Measurements from ENCODE around the gene BOC.

DNA sequence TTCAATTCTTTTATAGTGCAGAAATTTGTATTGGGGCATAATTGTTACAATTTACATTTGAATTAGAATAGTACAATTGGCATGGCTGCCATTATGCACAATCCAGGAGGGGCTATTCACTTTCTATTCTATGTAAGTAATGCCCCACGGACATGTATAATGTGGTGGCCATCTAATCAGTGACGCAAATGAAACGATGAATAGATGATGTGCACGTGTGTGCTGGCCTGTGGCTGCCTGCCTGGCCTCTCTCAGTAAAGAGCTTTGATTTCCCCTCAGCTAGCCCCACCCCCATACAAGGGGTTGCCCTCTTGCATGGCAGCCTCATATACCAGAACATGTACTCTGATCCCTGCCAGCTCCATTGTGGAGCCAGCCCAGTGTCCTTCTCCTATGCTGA, 86.5 kb downstream of the BOC start:
- TF ChIP-seq, protein P1, sequence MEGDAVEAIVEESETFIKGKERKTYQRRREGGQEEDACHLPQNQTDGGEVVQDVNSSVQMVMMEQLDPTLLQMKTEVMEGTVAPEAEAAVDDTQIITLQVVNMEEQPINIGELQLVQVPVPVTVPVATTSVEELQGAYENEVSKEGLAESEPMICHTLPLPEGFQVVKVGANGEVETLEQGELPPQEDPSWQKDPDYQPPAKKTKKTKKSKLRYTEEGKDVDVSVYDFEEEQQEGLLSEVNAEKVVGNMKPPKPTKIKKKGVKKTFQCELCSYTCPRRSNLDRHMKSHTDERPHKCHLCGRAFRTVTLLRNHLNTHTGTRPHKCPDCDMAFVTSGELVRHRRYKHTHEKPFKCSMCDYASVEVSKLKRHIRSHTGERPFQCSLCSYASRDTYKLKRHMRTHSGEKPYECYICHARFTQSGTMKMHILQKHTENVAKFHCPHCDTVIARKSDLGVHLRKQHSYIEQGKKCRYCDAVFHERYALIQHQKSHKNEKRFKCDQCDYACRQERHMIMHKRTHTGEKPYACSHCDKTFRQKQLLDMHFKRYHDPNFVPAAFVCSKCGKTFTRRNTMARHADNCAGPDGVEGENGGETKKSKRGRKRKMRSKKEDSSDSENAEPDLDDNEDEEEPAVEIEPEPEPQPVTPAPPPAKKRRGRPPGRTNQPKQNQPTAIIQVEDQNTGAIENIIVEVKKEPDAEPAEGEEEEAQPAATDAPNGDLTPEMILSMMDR (IDR thresholded peaks at IDR 0.05; ENCODE audit: low read depth, low read length, poor library complexity, severe bottlenecking), result no peak
- TF ChIP-seq EZH2phosphoT487 (IDR thresholded peaks at IDR 0.05; ENCODE audit: borderline replicate concordance, low read length), result no peak

Data from DOHH2 (cell line).